Measurements from ENCODE around the gene TNS2.

TNS2 gene

GRCh38 chr12:53113951-53114350, 64.1 kb downstream of the TNS2 start:
- no peak for DNase-seq (ENCODE audit: low spot score)

All from kidney tubule cell (primary cell).